HCT116 (cell line): ENCODE results near the gene MTHFD1L. TPM values are rescaled to one million over a fixed set of nuclear protein-coding genes. Genes with fewer than 3 reads are reported as not detected.
A peak's percentile ranks its signal among the peaks of the same experiment; 100 is the strongest.

ENCODE experiments used
- ATAC-seq: fragments of 200-7000 bp; cut with Tn5 transposase; 2 replicates; pipeline ENCODE4 v1.9.1; 2020; ENCODE audit warnings: mild to moderate bottlenecking, moderate library complexity
- BruUV-seq: library from RNA; stranded (reverse); fragments of 400-500 nt; replicated peaks from 2 replicates; lab custom pipeline; 2021; lab: Mats Ljungman, UMichigan
- CTCF ChIA-PET: fragments of 300-600 bp; sonication (Branson Sonifier 250); formaldehyde crosslinking; loops from one replicate; lab custom pipeline; 2021; ENCODE audit warnings: antibody characterized with exemption; lab: Charles Lee
- POLR2A ChIA-PET: fragments of 300-600, 350-600 bp; sonication (Branson Sonifier 250); formaldehyde crosslinking; loops from one replicate; lab custom pipeline; 2021; ENCODE audit warnings: antibody characterized with exemption; lab: Charles Lee
- RAD21 ChIA-PET, 2 experiments: fragments of 300-600 bp; sonication (Branson Sonifier 250); formaldehyde crosslinking; loops; one replicate each; lab custom pipeline; 2023; ENCODE audit warnings: low total read pairs in 2 of 2; ENCODE audit not compliant: uncharacterized antibody in 2 of 2, unreplicated experiment in 2 of 2, low non-redundant PET in 1 of 2; lab: Charles Lee
- DNase-seq: peaks from one replicate; pipeline ENCODE4 v3.0.0-alpha.2; 2010; ENCODE audit warnings: low read depth, low spot score
- H2AFZ ChIP-seq: fragments of 200-600 bp; shearing (Covaris generic), sonication (generic); 2 replicates; pipeline ENCODE4 v1.6.1; 2017; ENCODE audit warnings: low read depth, mixed run types, mixed read lengths, antibody characterized with exemption, low read length; ENCODE audit not compliant: poor library complexity, severe bottlenecking
- H3K27ac ChIP-seq: 2 replicates; pipeline ENCODE4 v1.5.1; 2012; ENCODE audit warnings: low read depth, low read length
- H3K27me3 ChIP-seq: fragments of 200-600 bp; sonication (generic); 2 replicates; pipeline ENCODE4 v1.6.1; 2016; ENCODE audit warnings: mixed run types, low read length, mixed read lengths; ENCODE audit not compliant: insufficient read depth
- H3K36me3 ChIP-seq, 2 experiments: fragments of 200-500 bp in 1 of 2; fragments of 200-600 bp in 1 of 2; sonication (Bioruptor generic) in 1 of 2; sonication (generic) in 1 of 2; 2 replicates each; pipeline versions ENCODE4 v1.5.1 to v1.6.1; 2014 to 2016; ENCODE audit warnings: low read length in 2 of 2, inconsistent platforms in 1 of 2, mixed read lengths in 1 of 2, mixed run types in 1 of 2; ENCODE audit not compliant: insufficient read depth in 2 of 2, control insufficient read depth in 1 of 2
- H3K4me1 ChIP-seq, 2 experiments: fragments of 200-600 bp in 1 of 2; sonication (generic) in 1 of 2; 2 replicates each; pipeline versions ENCODE4 v1.5.1 to v1.6.1; 2012 to 2017; ENCODE audit warnings: low read length in 2 of 2, inconsistent platforms in 1 of 2, mild to moderate bottlenecking in 1 of 2, mixed read lengths in 1 of 2, mixed run types in 1 of 2, moderate library complexity in 1 of 2; ENCODE audit not compliant: insufficient read depth in 2 of 2, control insufficient read depth in 1 of 2
- H3K4me2 ChIP-seq: fragments of 200-600 bp; sonication (generic); 2 replicates; pipeline ENCODE4 v1.6.1; 2017; ENCODE audit warnings: mixed run types, low read length, mixed read lengths
- H3K4me3 ChIP-seq, 2 experiments: fragments of 200-600 bp in 1 of 2; sonication (generic) in 1 of 2; replicated peaks in 1 of 2; 2 replicates each; pipeline ENCODE4 v1.5.1; 2011 to 2016; ENCODE audit warnings: low read length in 2 of 2, control low read depth in 1 of 2, low read depth in 1 of 2, mild to moderate bottlenecking in 1 of 2, mixed read lengths in 1 of 2, mixed run types in 1 of 2
- H3K79me2 ChIP-seq: fragments of 200-600 bp; sonication (generic); 2 replicates; pipeline ENCODE4 v1.6.1; 2017; ENCODE audit warnings: mild to moderate bottlenecking, mixed run types, low read length, moderate library complexity, mixed read lengths; ENCODE audit not compliant: insufficient read depth
- H3K9ac ChIP-seq: fragments of 200-600 bp; sonication (generic); 2 replicates; pipeline ENCODE4 v1.6.1; 2016; ENCODE audit warnings: low read length, mixed read lengths
- H3K9me2 ChIP-seq: fragments of 200-600 bp; sonication (generic), shearing (Covaris generic); 2 replicates; pipeline ENCODE4 v1.6.1; 2017; ENCODE audit warnings: mixed run types, mild to moderate bottlenecking, moderate library complexity; ENCODE audit not compliant: insufficient read depth
- H3K9me3 ChIP-seq, 2 experiments: fragments of 200-500 bp in 1 of 2; fragments of 200-600 bp in 1 of 2; sonication (Bioruptor generic) in 1 of 2; sonication (generic) in 1 of 2; 2 replicates each; pipeline ENCODE4 v1.6.1; 2014 to 2017; ENCODE audit warnings: low read length in 2 of 2, mixed read lengths in 2 of 2, inconsistent platforms in 1 of 2, low read depth in 1 of 2, mild to moderate bottlenecking in 1 of 2, mixed run types in 1 of 2, moderate library complexity in 1 of 2; ENCODE audit not compliant: control insufficient read depth in 1 of 2, insufficient read depth in 1 of 2
- H4K20me1 ChIP-seq: fragments of 200-600 bp; sonication (generic), shearing (Covaris generic); 2 replicates; pipeline ENCODE4 v1.6.1; 2017; ENCODE audit warnings: mixed run types, mild to moderate bottlenecking, moderate library complexity; ENCODE audit not compliant: insufficient read depth
- ATF3 ChIP-seq: IDR thresholded peaks from 2 replicates; pipeline ENCODE4 v1.6.1; 2012
- CTCF ChIP-seq, 3 experiments: fragments of 200-600 bp in 1 of 3; sonication (generic) in 1 of 3; IDR thresholded peaks in 2 of 3; conservative IDR thresholded peaks in 1 of 3; 2 replicates each; pipeline ENCODE4 v1.5.1; 2012 to 2017; ENCODE audit warnings: low read depth in 2 of 3, low read length in 2 of 3, antibody characterized with exemption in 1 of 3, borderline replicate concordance in 1 of 3, control low read depth in 1 of 3, mild to moderate bottlenecking in 1 of 3, mixed read lengths in 1 of 3, mixed run types in 1 of 3, moderate library complexity in 1 of 3; ENCODE audit not compliant: insufficient read depth in 1 of 3
- EGR1 ChIP-seq: IDR thresholded peaks from 2 replicates; pipeline ENCODE4 v1.6.1; 2012; ENCODE audit warnings: low read depth
- EZH2 ChIP-seq: fragments of 200-600 bp; sonication (generic); IDR thresholded peaks from 2 replicates; pipeline ENCODE4 v1.6.1; 2017; ENCODE audit warnings: antibody characterized with exemption, mixed run types
- FOSL1 ChIP-seq: IDR thresholded peaks from 2 replicates; pipeline ENCODE4 v1.6.1; 2012; ENCODE audit warnings: low read depth
- JUND ChIP-seq: IDR thresholded peaks from 2 replicates; pipeline ENCODE4 v1.6.1; 2012
- MAX ChIP-seq: IDR thresholded peaks from 2 replicates; pipeline ENCODE4 v1.6.1; 2012
- POLR2A ChIP-seq: IDR thresholded peaks from 2 replicates; pipeline ENCODE4 v1.7.0; 2011; ENCODE audit warnings: borderline replicate concordance; ENCODE audit not compliant: insufficient read depth, insufficient read length; ENCODE audit errors: extremely low read depth
- REST ChIP-seq: IDR thresholded peaks from 2 replicates; pipeline ENCODE4 v1.6.1; 2012; ENCODE audit warnings: low read depth
- YY1 ChIP-seq: IDR thresholded peaks from 2 replicates; pipeline ENCODE4 v1.6.1; 2011; ENCODE audit warnings: low read length, low read depth, moderate library complexity, mild to moderate bottlenecking; ENCODE audit not compliant: insufficient replicate concordance; ENCODE audit errors: extremely low read depth
- ZNF274 ChIP-seq: fragments of 200-500 bp; sonication (Bioruptor generic); IDR thresholded peaks from 2 replicates; pipeline ENCODE4 v1.6.1; 2014; ENCODE audit warnings: mild to moderate bottlenecking, low read depth, low read length, inconsistent platforms
- intact Hi-C: fragments of 100-400 bp; cut with micrococcal nuclease; formaldehyde crosslinking; loops from 2 replicates; pipeline ENCODE4 v1.10.0; 2022
- total RNA-seq: library from RNA; stranded (reverse); gene quantifications from one replicate; pipeline ENCODE4 v1.2.1, GENCODE V29; 2021; ENCODE audit not compliant: unreplicated experiment

MTHFD1L gene
- total RNA-seq, 1 experiment from 2014 or later, result 127 TPM

- TF ChIP-seq REST (no peak), POLR2A (no peak), ZNF274 (no peak), FOSL1 (no peak), EGR1 (no peak)
Observed at GRCh38 chr6:151052021-151052646, 186.6 kb downstream of the MTHFD1L start (continued).

GRCh38 chr6:151054306-151054705 is 188.8 kb downstream of the MTHFD1L start:
- Histone ChIP-seq H3K4me2 (no peak overlapping the region), H2AFZ (no peak overlapping the region), H3K36me3 (peaks cover 0 to 14% of the 10 kb centered on the region in 2 experiments; a peak in 1 of 4 replicates), H3K79me2 (peaks cover 51% of the 10 kb centered on the region), H3K9me2 (no peaks in the 10 kb centered on the region), H3K27ac (0 out of 2 replicates have a peak overlapping the region, but pooled peaks have one; percentile 1), H3K9ac (peak overlapping the region; percentile 18; the same call in 1 of the 2 replicates), H3K27me3 (no peaks in the 10 kb centered on the region), H4K20me1 (no peaks in the 10 kb centered on the region), H3K9me3 (no peaks in the 10 kb centered on the region), H3K4me3 (no peak overlapping the region), H3K4me1 (peaks cover 76 to 92% of the 10 kb centered on the region in 2 experiments)
- BruUV-seq, result no TSS peak
- TF ChIP-seq EGR1 (no peak), JUND (no peak), ATF3 (no peak), CTCF (IDR thresholded peaks at IDR 0.05 in 2 of 3, conservative IDR thresholded peaks at IDR 0.05 in 1 of 3; ENCODE audit: borderline replicate concordance in 1 of 3, insufficient read depth in 1 of 3, low read depth in 2 of 3, low read length in 2 of 3) (no peak), MAX (no peak), EZH2 (no peak), ZNF274 (no peak), YY1 (no peak), REST (no peak)
- ChIA-PET POLR2A (interaction anchor here (0.6 to 7.9 kb wide), 4 partner anchors 9 to 277 kb away, joined by 3 to 41 read pairs (median 8); no protein-coding TSS in a partner anchor), CTCF (no interaction called here), RAD21 (interaction anchor here in 1 of 2 experiments (0.6 kb wide), 1 partner anchor 22 kb away, joined by 3 read pairs; no protein-coding TSS in a partner anchor)
- intact Hi-C loops, result no loop called here
- DNase-seq (no peak), ATAC-seq (no peak)
